ENCODE results near the gene ADAMTSL1.

GRCh38 chr9:18893491-18893890 is 419.5 kb downstream of the ADAMTSL1 start:
- TF ChIP-seq POLR2A (conservative IDR thresholded peaks at IDR 0.05), result no peak
- TF ChIP-seq ARNT (IDR thresholded peaks at IDR 0.05), result no peak
- TF ChIP-seq, protein P1, sequence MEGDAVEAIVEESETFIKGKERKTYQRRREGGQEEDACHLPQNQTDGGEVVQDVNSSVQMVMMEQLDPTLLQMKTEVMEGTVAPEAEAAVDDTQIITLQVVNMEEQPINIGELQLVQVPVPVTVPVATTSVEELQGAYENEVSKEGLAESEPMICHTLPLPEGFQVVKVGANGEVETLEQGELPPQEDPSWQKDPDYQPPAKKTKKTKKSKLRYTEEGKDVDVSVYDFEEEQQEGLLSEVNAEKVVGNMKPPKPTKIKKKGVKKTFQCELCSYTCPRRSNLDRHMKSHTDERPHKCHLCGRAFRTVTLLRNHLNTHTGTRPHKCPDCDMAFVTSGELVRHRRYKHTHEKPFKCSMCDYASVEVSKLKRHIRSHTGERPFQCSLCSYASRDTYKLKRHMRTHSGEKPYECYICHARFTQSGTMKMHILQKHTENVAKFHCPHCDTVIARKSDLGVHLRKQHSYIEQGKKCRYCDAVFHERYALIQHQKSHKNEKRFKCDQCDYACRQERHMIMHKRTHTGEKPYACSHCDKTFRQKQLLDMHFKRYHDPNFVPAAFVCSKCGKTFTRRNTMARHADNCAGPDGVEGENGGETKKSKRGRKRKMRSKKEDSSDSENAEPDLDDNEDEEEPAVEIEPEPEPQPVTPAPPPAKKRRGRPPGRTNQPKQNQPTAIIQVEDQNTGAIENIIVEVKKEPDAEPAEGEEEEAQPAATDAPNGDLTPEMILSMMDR (IDR thresholded peaks at IDR 0.05 in 2 of 3, conservative IDR thresholded peaks at IDR 0.05 in 1 of 3; ENCODE audit: insufficient read depth in 2 of 3, low read depth in 1 of 3, low read length in 3 of 3), result no peak
- TF ChIP-seq, protein P2, sequence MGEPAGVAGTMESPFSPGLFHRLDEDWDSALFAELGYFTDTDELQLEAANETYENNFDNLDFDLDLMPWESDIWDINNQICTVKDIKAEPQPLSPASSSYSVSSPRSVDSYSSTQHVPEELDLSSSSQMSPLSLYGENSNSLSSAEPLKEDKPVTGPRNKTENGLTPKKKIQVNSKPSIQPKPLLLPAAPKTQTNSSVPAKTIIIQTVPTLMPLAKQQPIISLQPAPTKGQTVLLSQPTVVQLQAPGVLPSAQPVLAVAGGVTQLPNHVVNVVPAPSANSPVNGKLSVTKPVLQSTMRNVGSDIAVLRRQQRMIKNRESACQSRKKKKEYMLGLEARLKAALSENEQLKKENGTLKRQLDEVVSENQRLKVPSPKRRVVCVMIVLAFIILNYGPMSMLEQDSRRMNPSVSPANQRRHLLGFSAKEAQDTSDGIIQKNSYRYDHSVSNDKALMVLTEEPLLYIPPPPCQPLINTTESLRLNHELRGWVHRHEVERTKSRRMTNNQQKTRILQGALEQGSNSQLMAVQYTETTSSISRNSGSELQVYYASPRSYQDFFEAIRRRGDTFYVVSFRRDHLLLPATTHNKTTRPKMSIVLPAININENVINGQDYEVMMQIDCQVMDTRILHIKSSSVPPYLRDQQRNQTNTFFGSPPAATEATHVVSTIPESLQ (CRISPR knock-in tag; IDR thresholded peaks at IDR 0.05), result no peak
- TF ChIP-seq CEBPB (tag; IDR thresholded peaks at IDR 0.05), result no peak

All from K562 (cell line).